ENCODE measurements around the gene ATXN7.

The ATXN7 gene

GRCh38 chr3:63990204-63990603, 126.5 kb downstream of the ATXN7 start:
- H3K4me3 ChIP-seq (ENCODE audit: low read length), result no peak overlapping the region
- no peaks in the 10 kb centered on the region for H3K9me3 ChIP-seq (ENCODE audit: control insufficient read depth, low read length)
- H3K36me3 ChIP-seq (ENCODE audit: control insufficient read depth, insufficient read depth, low read length), result peaks cover 8% of the 10 kb centered on the region
- H3K9ac ChIP-seq (ENCODE audit: low read length), result no peak overlapping the region
- no peaks in the 10 kb centered on the region for H3K4me1 ChIP-seq (ENCODE audit: control insufficient read depth, insufficient read depth, low read length)
- no peaks in the 10 kb centered on the region for H3K27me3 ChIP-seq (ENCODE audit: control insufficient read depth, insufficient read depth, low read length)

- Histone ChIP-seq H3K27me3 (ENCODE audit: control insufficient read depth, insufficient read depth, low read length) (no peaks in the 10 kb centered on the region), H3K4me3 (ENCODE audit: low read length) (no peak overlapping the region), H3K36me3 (ENCODE audit: control insufficient read depth, insufficient read depth, low read length) (peaks cover 8% of the 10 kb centered on the region), H3K9me3 (ENCODE audit: control insufficient read depth, low read length) (no peaks in the 10 kb centered on the region), H3K4me1 (ENCODE audit: control insufficient read depth, insufficient read depth, low read length) (no peaks in the 10 kb centered on the region), H3K9ac (ENCODE audit: low read length) (no peak overlapping the region)
Observed at GRCh38 chr3:63990733-63991132, 127.1 kb downstream of the ATXN7 start.

DNA sequence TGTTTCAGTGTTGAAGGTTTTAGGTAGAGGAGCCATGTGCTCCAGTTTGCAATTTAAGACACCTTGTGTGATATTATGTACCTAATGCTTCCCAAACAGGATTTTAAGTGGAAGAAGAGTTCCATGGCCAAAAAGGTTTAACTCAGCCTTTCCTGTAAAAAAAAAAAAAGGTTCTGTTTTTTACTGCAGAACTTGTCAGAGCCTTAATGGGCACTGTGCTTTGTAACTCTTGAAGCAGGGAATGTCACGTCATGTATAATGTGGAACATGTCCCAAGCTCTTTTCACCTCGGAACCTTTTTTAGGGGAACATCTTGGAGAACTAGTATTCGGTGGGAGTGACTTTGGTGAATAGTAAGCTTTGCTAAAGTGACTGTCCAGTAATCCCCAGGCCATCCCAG, 128.0 kb downstream of the ATXN7 start:
- Histone ChIP-seq H3K4me3 (ENCODE audit: low read length) (no peak overlapping the region), H3K27me3 (ENCODE audit: control insufficient read depth, insufficient read depth, low read length) (no peaks in the 10 kb centered on the region), H3K9me3 (ENCODE audit: control insufficient read depth, low read length) (no peaks in the 10 kb centered on the region), H3K4me1 (ENCODE audit: control insufficient read depth, insufficient read depth, low read length) (no peaks in the 10 kb centered on the region), H3K9ac (ENCODE audit: low read length) (no peak overlapping the region), H3K36me3 (ENCODE audit: control insufficient read depth, insufficient read depth, low read length) (peaks cover 8% of the 10 kb centered on the region)

GRCh38 chr3:63992516-63993209, 129.0 kb downstream of the ATXN7 start:
- H3K4me1 ChIP-seq (ENCODE audit: control insufficient read depth, insufficient read depth, low read length), result no peaks in the 10 kb centered on the region
- H3K36me3 ChIP-seq (ENCODE audit: control insufficient read depth, insufficient read depth, low read length), result peaks cover 8% of the 10 kb centered on the region
- H3K9me3 ChIP-seq (ENCODE audit: control insufficient read depth, low read length), result no peaks in the 10 kb centered on the region
- H3K9ac ChIP-seq (ENCODE audit: low read length), result no peak overlapping the region
- no peak overlapping the region for H3K4me3 ChIP-seq (ENCODE audit: low read length)
- no peaks in the 10 kb centered on the region for H3K27me3 ChIP-seq (ENCODE audit: control insufficient read depth, insufficient read depth, low read length)

DNA sequence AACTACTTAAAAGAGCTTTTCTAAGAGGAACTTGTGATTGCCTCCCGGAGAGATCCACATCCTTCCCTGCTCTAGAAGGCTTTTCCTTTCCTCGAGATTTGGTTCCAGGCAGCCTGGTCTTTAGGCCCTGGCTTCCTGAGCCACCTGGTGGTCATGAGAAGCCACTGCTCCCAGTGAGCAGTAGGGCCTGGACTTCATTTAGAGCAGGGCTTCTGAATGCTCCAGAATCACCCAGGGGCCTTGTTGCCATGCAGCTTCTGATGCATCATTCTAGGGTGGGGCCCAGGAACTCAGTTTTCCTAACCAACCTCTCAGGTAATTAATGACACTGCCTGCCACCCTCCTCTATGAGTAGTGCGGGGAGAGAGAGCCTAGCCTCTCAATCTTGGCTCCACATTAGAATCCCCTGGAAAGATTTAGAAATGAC, 130.0 kb downstream of the ATXN7 start:
- Histone ChIP-seq H3K4me3 (ENCODE audit: low read length) (no peak overlapping the region), H3K27me3 (ENCODE audit: control insufficient read depth, insufficient read depth, low read length) (no peaks in the 10 kb centered on the region), H3K4me1 (ENCODE audit: control insufficient read depth, insufficient read depth, low read length) (no peaks in the 10 kb centered on the region), H3K9ac (ENCODE audit: low read length) (no peak overlapping the region), H3K36me3 (ENCODE audit: control insufficient read depth, insufficient read depth, low read length) (peaks cover 8% of the 10 kb centered on the region), H3K9me3 (ENCODE audit: control insufficient read depth, low read length) (no peaks in the 10 kb centered on the region)

- Histone ChIP-seq H3K4me1 (ENCODE audit: control insufficient read depth, insufficient read depth, low read length) (no peaks in the 10 kb centered on the region), H3K4me3 (ENCODE audit: low read length) (no peak overlapping the region), H3K9ac (ENCODE audit: low read length) (no peak overlapping the region), H3K36me3 (ENCODE audit: control insufficient read depth, insufficient read depth, low read length) (peaks cover 8% of the 10 kb centered on the region), H3K27me3 (ENCODE audit: control insufficient read depth, insufficient read depth, low read length) (no peaks in the 10 kb centered on the region), H3K9me3 (ENCODE audit: control insufficient read depth, low read length) (no peaks in the 10 kb centered on the region)
Observed at GRCh38 chr3:63995086-63995485, 131.4 kb downstream of the ATXN7 start.

DNA sequence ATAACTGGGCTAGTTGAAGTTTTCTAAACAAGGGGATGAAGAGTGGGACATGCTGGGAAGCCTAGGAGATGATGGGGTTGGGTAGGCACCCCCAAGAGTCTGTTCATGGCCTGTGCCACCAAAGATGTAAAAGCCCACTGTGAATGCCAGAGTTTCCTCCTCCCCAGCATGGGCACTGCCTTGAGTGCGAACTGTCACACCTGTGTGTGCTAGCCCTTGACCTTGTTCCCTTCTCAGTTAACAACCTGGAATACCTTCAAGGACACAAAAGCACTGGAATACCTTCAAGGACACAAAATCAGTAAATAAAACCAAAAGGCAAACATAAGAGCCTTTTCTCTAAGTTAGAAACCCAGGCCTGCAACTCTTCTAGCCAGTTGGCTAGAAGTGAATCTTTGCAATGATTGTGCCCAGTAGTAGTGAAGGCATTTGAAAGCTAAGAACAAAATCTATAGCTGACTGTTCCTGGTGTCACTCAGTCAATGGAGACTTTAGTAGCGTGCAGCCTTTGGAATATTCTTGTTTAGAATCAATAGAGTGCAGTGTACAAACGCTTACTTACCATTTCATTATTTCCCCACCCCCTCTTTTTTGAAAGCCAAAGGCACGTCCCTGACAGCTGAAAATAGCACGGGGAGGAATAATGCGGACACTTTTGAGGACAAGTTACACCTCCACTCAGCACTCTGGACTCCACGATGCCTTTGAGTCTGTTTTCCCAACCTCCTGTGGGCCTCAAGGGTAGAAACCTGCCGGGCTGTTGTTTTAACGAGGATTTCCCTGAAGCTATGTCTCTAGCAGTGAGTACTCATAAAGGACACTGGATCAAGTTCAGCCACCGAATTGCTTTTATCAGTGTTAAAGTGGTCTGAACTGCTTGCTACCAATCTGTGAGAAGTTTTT, 135.4 kb downstream of the ATXN7 start:
- Histone ChIP-seq H3K4me1 (ENCODE audit: control insufficient read depth, insufficient read depth, low read length) (no peaks in the 10 kb centered on the region), H3K27me3 (ENCODE audit: control insufficient read depth, insufficient read depth, low read length) (no peaks in the 10 kb centered on the region), H3K9me3 (ENCODE audit: control insufficient read depth, low read length) (no peaks in the 10 kb centered on the region), H3K9ac (ENCODE audit: low read length) (no peak overlapping the region), H3K4me3 (ENCODE audit: low read length) (no peak overlapping the region), H3K36me3 (ENCODE audit: control insufficient read depth, insufficient read depth, low read length) (no peaks in the 10 kb centered on the region)

GRCh38 chr3:64000453-64001055, 136.9 kb downstream of the ATXN7 start:
- Histone ChIP-seq H3K36me3 (ENCODE audit: control insufficient read depth, insufficient read depth, low read length) (peaks cover 10% of the 10 kb centered on the region), H3K9ac (ENCODE audit: low read length) (no peak overlapping the region), H3K27me3 (ENCODE audit: control insufficient read depth, insufficient read depth, low read length) (no peaks in the 10 kb centered on the region)

GRCh38 chr3:64002233-64002632, 138.6 kb downstream of the ATXN7 start:
- Histone ChIP-seq H3K36me3 (ENCODE audit: control insufficient read depth, insufficient read depth, low read length) (peaks cover 10% of the 10 kb centered on the region), H3K4me3 (ENCODE audit: low read length) (no peak overlapping the region), H3K9me3 (ENCODE audit: control insufficient read depth, low read length) (no peaks in the 10 kb centered on the region), H3K4me1 (ENCODE audit: control insufficient read depth, insufficient read depth, low read length) (no peaks in the 10 kb centered on the region), H3K27me3 (ENCODE audit: control insufficient read depth, insufficient read depth, low read length) (no peaks in the 10 kb centered on the region), H3K9ac (ENCODE audit: low read length) (no peak overlapping the region)

More at GRCh38 chr3:64000453-64001055, 136.9 kb downstream of the ATXN7 start:
- H3K4me1 ChIP-seq (ENCODE audit: control insufficient read depth, insufficient read depth, low read length), result no peaks in the 10 kb centered on the region
- H3K4me3 ChIP-seq (ENCODE audit: low read length), result no peak overlapping the region
- H3K9me3 ChIP-seq (ENCODE audit: control insufficient read depth, low read length), result no peaks in the 10 kb centered on the region

GRCh38 chr3:64003589-64003988, 139.9 kb downstream of the ATXN7 start:
- Histone ChIP-seq H3K4me1 (ENCODE audit: control insufficient read depth, insufficient read depth, low read length) (no peaks in the 10 kb centered on the region), H3K36me3 (ENCODE audit: control insufficient read depth, insufficient read depth, low read length) (peaks cover 10% of the 10 kb centered on the region)

DNA sequence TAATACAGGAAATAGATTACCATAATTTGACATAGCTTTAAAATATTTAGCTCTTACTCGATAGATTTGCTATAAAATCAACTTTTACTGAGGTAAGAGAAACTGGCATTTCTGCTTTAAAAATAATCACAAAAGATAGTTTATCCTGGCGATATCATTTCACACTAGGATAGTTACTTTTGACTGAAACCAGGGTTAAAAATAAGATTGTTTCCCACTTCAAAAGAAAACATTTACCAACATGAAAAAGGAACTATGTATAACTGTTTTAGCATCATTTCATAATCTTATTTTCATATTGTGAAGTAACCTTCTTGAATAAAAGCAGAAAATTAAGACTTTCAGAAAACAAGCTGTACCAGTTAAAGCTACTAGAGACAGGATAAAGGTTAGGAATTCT, 144.3 kb downstream of the ATXN7 start:
- no peaks in the 10 kb centered on the region for H3K27me3 ChIP-seq (ENCODE audit: control insufficient read depth, insufficient read depth, low read length)
- H3K9me3 ChIP-seq (ENCODE audit: control insufficient read depth, low read length), result no peaks in the 10 kb centered on the region
- no peak overlapping the region for H3K4me3 ChIP-seq (ENCODE audit: low read length)
- H3K9ac ChIP-seq (ENCODE audit: low read length), result no peak overlapping the region
- no peaks in the 10 kb centered on the region for H3K4me1 ChIP-seq (ENCODE audit: control insufficient read depth, insufficient read depth, low read length)
- H3K36me3 ChIP-seq (ENCODE audit: control insufficient read depth, insufficient read depth, low read length), result peaks cover 10% of the 10 kb centered on the region

More at GRCh38 chr3:64003589-64003988, 139.9 kb downstream of the ATXN7 start:
- no peaks in the 10 kb centered on the region for H3K9me3 ChIP-seq (ENCODE audit: control insufficient read depth, low read length)
- H3K4me3 ChIP-seq (ENCODE audit: low read length), result no peak overlapping the region
- H3K27me3 ChIP-seq (ENCODE audit: control insufficient read depth, insufficient read depth, low read length), result no peaks in the 10 kb centered on the region
- H3K9ac ChIP-seq (ENCODE audit: low read length), result no peak overlapping the region
